ENCODE measurements around the gene FGF13. TPM values are rescaled to one million over a fixed set of nuclear protein-coding genes. Genes with fewer than 3 reads are reported as not detected.

The FGF13 gene
- total and polyA plus RNA-seq, 2 of the 4 experiments (the other 2 are of a cell fraction), result 0.18 TPM; not detected in 1

GRCh38 chrX:138759217-138759943 lies 47.9 kb upstream of the FGF13 start:
- H2AK9ac ChIP-seq (replicated peaks; ENCODE audit: low read depth, low read length, poor library complexity), result no peak overlapping the region
- no peak overlapping the region for H3K9ac ChIP-seq (ENCODE audit: low read depth, low read length)
- H3K36me3 ChIP-seq (ENCODE audit: control insufficient read depth, insufficient read depth, low read length), result no peaks in the 10 kb centered on the region
- H4K5ac ChIP-seq (ENCODE audit: low read depth, low read length), result no peak overlapping the region
- H4K20me1 ChIP-seq (ENCODE audit: insufficient read depth, low read length), result no peaks in the 10 kb centered on the region
- H3K14ac ChIP-seq (replicated peaks; ENCODE audit: low read depth, low read length), result no peak overlapping the region
- H3K4ac ChIP-seq (ENCODE audit: low read depth, low read length), result no peak overlapping the region
- no peak overlapping the region for H3K4me3 ChIP-seq (ENCODE audit: insufficient read depth, low read depth, low read length)
- DNase-seq, result no peak
- no peak overlapping the region for H2BK15ac ChIP-seq (ENCODE audit: low read depth, low read length)
- H2BK5ac ChIP-seq (ENCODE audit: low read depth, low read length, poor library complexity, severe bottlenecking), result no peak overlapping the region
- H2AK5ac ChIP-seq (ENCODE audit: low read depth, low read length), result no peak overlapping the region
- no peaks in the 10 kb centered on the region for H3K4me1 ChIP-seq (ENCODE audit: control insufficient read depth, insufficient read depth, low read length)
- no peak for ATAC-seq (ENCODE audit: low read depth)
- no peak overlapping the region for H3K23ac ChIP-seq (ENCODE audit: low read depth, low read length)
- H4K8ac ChIP-seq (ENCODE audit: low read depth in 2 of 2, low read length in 2 of 2), result no peak overlapping the region
- peaks cover 4% of the 10 kb centered on the region for H3K27me3 ChIP-seq (ENCODE audit: control insufficient read depth, insufficient read depth, low read length)
- in situ Hi-C loops (cut with MboI; ENCODE audit: low sequenced_read_pairs), result no loop called here
- WGBS, 2 experiments (ENCODE audit: extremely low coverage in 2 of 2, insufficient read length in 1 of 2), result 0% methylated on average over 1 of the region's 5 CpGs; no CpG with 5 or more reads in 1 of the 2 experiments
- TF ChIP-seq MAZ (IDR thresholded peaks at IDR 0.05; ENCODE audit: borderline replicate concordance, low read depth, low read length) (no peak), MAFK (IDR thresholded peaks at IDR 0.05; ENCODE audit: low read depth, low read length) (no peak), POLR2A (IDR thresholded peaks at IDR 0.05; ENCODE audit: low read depth, low read length) (no peak), BHLHE40 (IDR thresholded peaks at IDR 0.05; ENCODE audit: low read depth, low read length) (no peak), ELK1 (IDR thresholded peaks at IDR 0.05; ENCODE audit: borderline replicate concordance, low read depth, low read length) (no peak), MXI1 (IDR thresholded peaks at IDR 0.05; ENCODE audit: borderline replicate concordance, low read depth, low read length) (no peak), CEBPB (IDR thresholded peaks at IDR 0.05; ENCODE audit: low read depth, low read length) (no peak), USF2 (IDR thresholded peaks at IDR 0.05; ENCODE audit: low read depth, low read length) (no peak), RCOR1 (IDR thresholded peaks at IDR 0.05; ENCODE audit: insufficient replicate concordance, low read length) (no peak), FOS (IDR thresholded peaks at IDR 0.05; ENCODE audit: low read depth, low read length) (no peak), RFX5 (IDR thresholded peaks at IDR 0.05; ENCODE audit: low read depth, low read length) (no peak), SMC3 (IDR thresholded peaks at IDR 0.05; ENCODE audit: low read depth, low read length) (no peak), RAD21 (IDR thresholded peaks at IDR 0.05; ENCODE audit: low read length) (no peak)
- no peak overlapping the region for H2BK20ac ChIP-seq (ENCODE audit: low read depth, low read length)
- intact Hi-C loops (cut with micrococcal nuclease), result no loop called here
- BruUV-seq (replicated peaks), result no TSS peak
- ChIA-PET POLR2A (ENCODE audit: unreplicated experiment) (no interaction called here), CTCF (no interaction called here)
- no peaks in the 10 kb centered on the region; the same call in 1 of the 2 replicates for H3K9me3 ChIP-seq (ENCODE audit: control insufficient read depth, insufficient read depth, low read length)
- no peak overlapping the region for H2AFZ ChIP-seq (replicated peaks; ENCODE audit: low read length, poor library complexity)
- H3K27ac ChIP-seq (ENCODE audit: insufficient read depth, low read length), result no peak overlapping the region
- no peaks in the 10 kb centered on the region for H3K9me1 ChIP-seq (ENCODE audit: insufficient read depth, low read length)
- H3K56ac ChIP-seq (ENCODE audit: extremely low read depth, insufficient read depth, low read length), result no peak overlapping the region
- H2BK120ac ChIP-seq (ENCODE audit: low read depth, low read length), result no peak overlapping the region
- no peak overlapping the region for H3K18ac ChIP-seq (ENCODE audit: low read depth, low read length)
- no peaks in the 10 kb centered on the region for H3K79me1 ChIP-seq (ENCODE audit: low read depth in 1 of 2, low read length in 2 of 2)
- H4K91ac ChIP-seq (ENCODE audit: insufficient read depth, low read depth, low read length), result no peak overlapping the region
- dilution Hi-C loops (cut with HindIII; ENCODE audit: low sequenced_read_pairs, unreplicated experiment), result no loop called here
- H3K4me2 ChIP-seq (ENCODE audit: low read depth, low read length), result no peak overlapping the region

Data from IMR-90 (cell line).